Cardiac fibroblast (primary cell): Measurements from ENCODE around the gene CEP192.
"Not testable (repeated sequence)": the region's sequence is repeated elsewhere in the genome, so short reads cannot be mapped to it uniquely, and the experiment has no call there.

Source experiments
- DNase-seq, 2 donors: peaks; one replicate each; pipeline versions ENCODE4 v3.0.0 to v3.0.0-alpha.2; 2010; ENCODE audit warnings: low read depth in 2 of 2
- H3K4me3 ChIP-seq, 2 donors: replicated peaks in 1 of 2; 1 replicate in 1 of 2; 2 replicates in 1 of 2; pipeline ENCODE4 v1.5.1; 2011; ENCODE audit warnings: low read depth in 2 of 2, low read length in 2 of 2, mild to moderate bottlenecking in 2 of 2, moderate library complexity in 1 of 2
- TF ChIP-seq, protein P1 (sequence below): IDR thresholded peaks from one replicate; pipeline ENCODE4 v1.5.1; 2011; ENCODE audit warnings: low read depth, mild to moderate bottlenecking, low read length, inconsistent platforms

CEP192 gene

DNA sequence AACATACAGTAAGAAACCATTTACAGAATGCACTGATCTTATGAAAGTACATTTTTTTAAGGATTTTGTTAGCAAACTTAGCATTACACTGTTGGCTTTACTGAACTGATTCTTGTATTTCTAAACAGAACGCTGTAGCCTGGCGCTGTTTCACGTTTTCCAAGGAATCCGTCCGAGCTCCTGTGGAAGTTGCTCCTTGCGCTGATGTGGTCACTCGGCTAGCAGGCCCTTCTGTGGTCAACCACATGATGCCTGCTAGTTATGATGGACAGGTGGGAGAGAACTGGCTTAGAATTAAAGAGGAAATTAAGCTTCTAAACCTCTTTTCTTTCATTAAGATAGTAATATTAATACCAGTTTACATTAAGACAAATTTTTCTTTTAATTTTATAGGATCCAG, 76.8 kb downstream of the CEP192 start:
- TF ChIP-seq, protein P1, sequence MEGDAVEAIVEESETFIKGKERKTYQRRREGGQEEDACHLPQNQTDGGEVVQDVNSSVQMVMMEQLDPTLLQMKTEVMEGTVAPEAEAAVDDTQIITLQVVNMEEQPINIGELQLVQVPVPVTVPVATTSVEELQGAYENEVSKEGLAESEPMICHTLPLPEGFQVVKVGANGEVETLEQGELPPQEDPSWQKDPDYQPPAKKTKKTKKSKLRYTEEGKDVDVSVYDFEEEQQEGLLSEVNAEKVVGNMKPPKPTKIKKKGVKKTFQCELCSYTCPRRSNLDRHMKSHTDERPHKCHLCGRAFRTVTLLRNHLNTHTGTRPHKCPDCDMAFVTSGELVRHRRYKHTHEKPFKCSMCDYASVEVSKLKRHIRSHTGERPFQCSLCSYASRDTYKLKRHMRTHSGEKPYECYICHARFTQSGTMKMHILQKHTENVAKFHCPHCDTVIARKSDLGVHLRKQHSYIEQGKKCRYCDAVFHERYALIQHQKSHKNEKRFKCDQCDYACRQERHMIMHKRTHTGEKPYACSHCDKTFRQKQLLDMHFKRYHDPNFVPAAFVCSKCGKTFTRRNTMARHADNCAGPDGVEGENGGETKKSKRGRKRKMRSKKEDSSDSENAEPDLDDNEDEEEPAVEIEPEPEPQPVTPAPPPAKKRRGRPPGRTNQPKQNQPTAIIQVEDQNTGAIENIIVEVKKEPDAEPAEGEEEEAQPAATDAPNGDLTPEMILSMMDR = no peak
- DNase-seq = no peak
- H3K4me3 ChIP-seq = no peak overlapping the region

DNA sequence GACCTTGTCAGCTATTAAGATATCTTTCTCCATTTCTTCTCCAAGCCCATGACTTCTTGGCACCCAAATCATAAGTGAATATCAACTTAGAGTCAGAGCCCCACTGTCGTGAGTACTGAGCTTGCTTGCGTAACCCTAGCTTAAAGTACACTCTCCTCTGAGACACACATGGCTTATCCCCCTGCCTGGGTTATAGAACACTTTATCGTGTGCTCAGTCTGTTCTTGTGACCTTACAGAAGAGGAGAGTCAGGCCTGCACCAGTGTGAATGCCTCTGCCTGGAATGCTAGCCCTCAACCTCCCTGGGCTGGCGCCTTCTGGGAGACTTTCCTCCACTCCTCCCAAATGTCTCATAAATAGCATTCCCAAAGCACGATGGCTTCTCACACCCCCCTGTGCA, 79.3 kb downstream of the CEP192 start:
- DNase-seq = peak; percentile 8 to 39
- TF ChIP-seq, protein P1 = no peak
- H3K4me3 ChIP-seq = no peak overlapping the region

DNA sequence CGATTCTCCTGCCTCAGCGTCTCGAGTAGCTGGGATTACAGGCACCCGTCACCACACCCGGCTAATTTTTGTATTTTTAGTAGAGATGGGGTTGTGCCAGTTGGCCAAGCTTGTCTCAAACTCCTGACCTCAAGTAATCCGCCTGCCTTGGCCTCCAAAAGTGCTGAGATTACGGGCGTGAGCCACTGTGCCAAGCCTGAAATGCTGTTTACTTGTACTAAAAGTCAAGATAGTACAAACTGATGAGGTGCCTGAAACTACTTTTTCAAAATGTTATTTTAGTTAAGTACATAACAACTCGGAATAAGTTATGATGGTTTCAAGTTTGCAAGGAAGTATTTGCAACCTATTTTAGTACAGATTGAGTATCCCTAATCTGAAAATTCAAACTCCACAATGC, 85.7 kb downstream of the CEP192 start:
- H3K4me3 ChIP-seq = no peak overlapping the region

DNA sequence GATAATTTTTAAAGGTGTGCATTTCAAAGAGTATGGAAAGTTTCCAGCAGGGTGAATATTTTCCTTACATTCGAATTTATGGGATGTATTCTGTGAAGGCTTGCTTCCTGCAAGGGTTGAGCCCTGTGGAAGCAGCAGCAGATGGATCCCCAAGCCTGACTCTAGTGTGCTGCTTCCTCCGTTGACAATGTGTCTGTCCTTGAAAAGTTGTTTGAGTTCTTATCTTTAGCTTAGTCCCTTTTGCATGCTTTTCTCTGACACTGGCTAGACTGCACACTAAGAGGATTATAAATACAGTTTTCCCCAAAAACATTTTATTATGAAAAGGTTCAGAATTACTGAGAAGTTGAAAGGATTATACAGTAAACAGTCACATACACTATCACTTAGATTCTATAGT, 86.3 kb downstream of the CEP192 start:
- H3K4me3 ChIP-seq = no peak overlapping the region
- DNase-seq = no peak
- TF ChIP-seq, protein P1 = no peak

More for the DNA sequence above, 85.7 kb downstream of the CEP192 start:
- TF ChIP-seq, protein P1 = no peak
- DNase-seq = no peak

- DNase-seq, H3K4me3 ChIP-seq: not testable (repeated sequence)
Observed at GRCh38 chr18:13078065-13078464, 86.9 kb downstream of the CEP192 start.

DNA sequence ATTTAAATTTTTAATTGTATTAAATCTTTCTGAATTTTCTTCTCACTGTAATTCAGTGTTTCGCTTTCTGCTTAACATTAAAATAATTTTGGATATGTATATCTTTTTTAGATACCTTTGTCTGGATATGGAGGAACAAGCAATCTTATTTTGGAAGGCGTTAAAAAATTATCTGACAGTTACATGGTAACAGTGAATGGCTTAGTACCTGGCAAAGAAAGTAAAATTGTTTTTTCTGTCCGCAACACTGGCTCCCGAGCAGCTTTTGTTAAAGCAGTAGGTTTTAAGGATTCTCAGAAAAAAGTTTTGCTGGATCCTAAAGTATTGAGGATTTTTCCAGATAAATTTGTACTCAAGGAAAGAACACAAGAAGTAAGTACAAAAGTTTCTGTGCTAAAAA, 95.7 kb downstream of the CEP192 start:
- no peak for DNase-seq
- TF ChIP-seq, protein P1 = no peak

DNA sequence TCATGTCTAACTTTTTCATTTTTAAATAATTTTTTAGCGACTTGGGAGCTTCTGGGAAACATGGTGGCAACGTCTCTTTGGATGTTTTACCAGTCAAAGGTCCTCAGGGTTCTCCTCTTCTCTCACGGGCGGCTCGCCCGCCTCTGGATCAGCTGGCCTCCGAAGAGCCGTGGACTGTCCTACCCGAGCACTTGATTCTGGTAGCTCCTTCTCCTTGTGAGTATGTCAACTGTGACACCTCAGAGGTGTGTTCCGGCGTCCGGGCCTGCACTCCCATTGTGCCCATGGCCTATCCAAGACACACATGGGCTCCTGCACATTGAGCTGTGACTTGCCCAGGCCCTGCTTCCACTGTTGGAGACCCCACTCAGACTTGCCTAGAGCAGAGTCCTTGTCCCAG, 104.3 kb downstream of the CEP192 start:
- no peak overlapping the region for H3K4me3 ChIP-seq
- TF ChIP-seq, protein P1 = no peak
- DNase-seq = no peak

More for the DNA sequence above, 95.7 kb downstream of the CEP192 start:
- no peak overlapping the region for H3K4me3 ChIP-seq
